Measurements from ENCODE around the gene TBPL1.

- TF ChIP-seq POLR2AphosphoS5 (IDR thresholded peaks at IDR 0.05) (no peak), POLR2A (IDR thresholded peaks at IDR 0.05) (no peak), CTCF (IDR thresholded peaks at IDR 0.05) (no peak), EP300 (IDR thresholded peaks at IDR 0.05) (no peak)
Measured at GRCh38 chr6:133992992-133993680, 40.1 kb downstream of the TBPL1 start.

All from sigmoid colon (tissue), 4 donors.